ENCODE data around the gene FKBP7. TPM values are rescaled to one million over a fixed set of nuclear protein-coding genes. Genes with fewer than 3 reads are reported as not detected.

FKBP7 gene, protein sequence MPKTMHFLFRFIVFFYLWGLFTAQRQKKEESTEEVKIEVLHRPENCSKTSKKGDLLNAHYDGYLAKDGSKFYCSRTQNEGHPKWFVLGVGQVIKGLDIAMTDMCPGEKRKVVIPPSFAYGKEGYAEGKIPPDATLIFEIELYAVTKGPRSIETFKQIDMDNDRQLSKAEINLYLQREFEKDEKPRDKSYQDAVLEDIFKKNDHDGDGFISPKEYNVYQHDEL
- 1.9 TPM for polyA plus RNA-seq (2012; ENCODE audit: insufficient read length, low read depth)

DNA sequence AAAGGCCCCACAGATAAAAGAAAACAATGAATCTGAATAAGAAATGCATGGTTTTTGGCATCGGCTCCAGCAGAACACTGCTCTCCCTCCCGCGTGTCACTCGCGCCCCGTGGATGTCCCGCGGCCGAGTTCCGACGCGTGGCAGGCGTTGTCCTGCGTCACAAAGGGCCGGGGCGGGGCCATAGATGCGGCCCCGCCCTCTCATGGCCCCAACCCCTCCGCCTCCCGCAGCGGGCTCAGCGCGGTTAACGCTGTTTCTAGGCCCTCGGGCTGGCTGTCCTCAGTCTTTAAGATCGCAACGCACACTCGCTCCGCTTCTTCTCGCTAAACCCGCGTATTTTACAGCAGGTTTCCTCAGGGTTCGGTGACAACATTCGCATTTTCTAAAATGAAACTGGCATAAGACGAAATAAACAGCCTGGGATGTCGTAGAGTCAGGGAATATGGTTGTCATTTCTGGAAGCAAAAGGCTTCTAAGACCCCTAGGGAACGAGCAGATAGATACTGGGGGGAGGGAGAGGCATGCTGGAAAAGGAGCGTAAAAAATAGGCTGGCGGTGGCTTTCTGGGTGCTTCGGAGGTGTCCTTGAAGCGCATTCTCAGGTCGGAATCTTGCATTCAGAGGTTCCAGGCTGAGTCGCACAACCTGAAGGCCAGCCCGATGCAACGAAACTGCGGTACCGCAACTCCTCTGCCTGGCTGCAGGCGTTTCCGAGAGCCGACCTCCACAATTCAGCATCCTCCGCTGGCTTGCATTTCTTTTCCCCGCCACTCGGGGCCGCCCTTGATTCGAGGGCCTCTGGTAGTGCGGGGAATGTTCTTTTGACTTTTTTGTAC, at the start of gene FKBP7:
Gene FKBP7, minus strand, starts transcription at position 162 of the 836 bp plus-strand sequence. Its CDS starts 101 bp downstream, at position 61.
- TF ChIP-seq, protein P1, sequence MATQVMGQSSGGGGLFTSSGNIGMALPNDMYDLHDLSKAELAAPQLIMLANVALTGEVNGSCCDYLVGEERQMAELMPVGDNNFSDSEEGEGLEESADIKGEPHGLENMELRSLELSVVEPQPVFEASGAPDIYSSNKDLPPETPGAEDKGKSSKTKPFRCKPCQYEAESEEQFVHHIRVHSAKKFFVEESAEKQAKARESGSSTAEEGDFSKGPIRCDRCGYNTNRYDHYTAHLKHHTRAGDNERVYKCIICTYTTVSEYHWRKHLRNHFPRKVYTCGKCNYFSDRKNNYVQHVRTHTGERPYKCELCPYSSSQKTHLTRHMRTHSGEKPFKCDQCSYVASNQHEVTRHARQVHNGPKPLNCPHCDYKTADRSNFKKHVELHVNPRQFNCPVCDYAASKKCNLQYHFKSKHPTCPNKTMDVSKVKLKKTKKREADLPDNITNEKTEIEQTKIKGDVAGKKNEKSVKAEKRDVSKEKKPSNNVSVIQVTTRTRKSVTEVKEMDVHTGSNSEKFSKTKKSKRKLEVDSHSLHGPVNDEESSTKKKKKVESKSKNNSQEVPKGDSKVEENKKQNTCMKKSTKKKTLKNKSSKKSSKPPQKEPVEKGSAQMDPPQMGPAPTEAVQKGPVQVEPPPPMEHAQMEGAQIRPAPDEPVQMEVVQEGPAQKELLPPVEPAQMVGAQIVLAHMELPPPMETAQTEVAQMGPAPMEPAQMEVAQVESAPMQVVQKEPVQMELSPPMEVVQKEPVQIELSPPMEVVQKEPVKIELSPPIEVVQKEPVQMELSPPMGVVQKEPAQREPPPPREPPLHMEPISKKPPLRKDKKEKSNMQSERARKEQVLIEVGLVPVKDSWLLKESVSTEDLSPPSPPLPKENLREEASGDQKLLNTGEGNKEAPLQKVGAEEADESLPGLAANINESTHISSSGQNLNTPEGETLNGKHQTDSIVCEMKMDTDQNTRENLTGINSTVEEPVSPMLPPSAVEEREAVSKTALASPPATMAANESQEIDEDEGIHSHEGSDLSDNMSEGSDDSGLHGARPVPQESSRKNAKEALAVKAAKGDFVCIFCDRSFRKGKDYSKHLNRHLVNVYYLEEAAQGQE (IDR thresholded peaks at IDR 0.05; ENCODE audit: insufficient read depth in 1 of 2, low read depth in 2 of 2, low read length in 2 of 2), result no peak
- TF ChIP-seq SIN3A (IDR thresholded peaks at IDR 0.05; ENCODE audit: borderline replicate concordance, insufficient read depth, low read length), result 0 out of 2 replicates have a peak, but pooled peaks have one; percentile 35
- peak; percentile 69; the same call in 1 of the 2 replicates for TF ChIP-seq TAF1 (IDR thresholded peaks at IDR 0.05; ENCODE audit: borderline replicate concordance, insufficient read depth, low read length)
- no peak for TF ChIP-seq FOXP2 (optimal IDR thresholded peaks at IDR 0.05; ENCODE audit: borderline replicate concordance, extremely low read depth, extremely low read length, insufficient read depth)
- TF ChIP-seq POLR2AphosphoS5 (IDR thresholded peaks at IDR 0.05; ENCODE audit: low read depth, low read length), result peak; percentile 76

DNA sequence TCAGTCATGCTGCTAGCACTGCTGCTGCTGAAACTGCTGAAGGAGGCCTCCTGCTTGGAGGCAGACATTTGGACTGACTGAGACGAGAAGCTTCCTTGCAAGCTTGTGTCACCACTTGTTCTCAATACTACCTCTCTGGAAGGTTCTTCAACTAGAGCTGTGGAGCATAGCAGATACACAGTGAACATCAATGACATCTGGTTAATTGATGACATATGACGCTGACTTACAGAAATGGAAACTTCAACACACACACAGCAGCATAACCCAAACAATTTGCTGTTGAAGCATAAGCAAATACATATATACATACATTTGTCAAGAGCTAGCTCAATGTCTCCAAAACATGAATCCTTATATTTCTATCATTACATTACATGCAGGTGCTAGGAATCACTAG, 49.2 kb upstream of the FKBP7 start:
- TF ChIP-seq POLR2AphosphoS5 (IDR thresholded peaks at IDR 0.05; ENCODE audit: low read depth, low read length), result no peak
- TF ChIP-seq, protein P1 (IDR thresholded peaks at IDR 0.05; ENCODE audit: insufficient read depth in 1 of 2, low read depth in 2 of 2, low read length in 2 of 2), result no peak
- no peak for TF ChIP-seq SIN3A (IDR thresholded peaks at IDR 0.05; ENCODE audit: borderline replicate concordance, insufficient read depth, low read length)
- no peak for TF ChIP-seq FOXP2 (optimal IDR thresholded peaks at IDR 0.05; ENCODE audit: borderline replicate concordance, extremely low read depth, extremely low read length, insufficient read depth)
- no peak for TF ChIP-seq TAF1 (IDR thresholded peaks at IDR 0.05; ENCODE audit: borderline replicate concordance, insufficient read depth, low read length)

DNA sequence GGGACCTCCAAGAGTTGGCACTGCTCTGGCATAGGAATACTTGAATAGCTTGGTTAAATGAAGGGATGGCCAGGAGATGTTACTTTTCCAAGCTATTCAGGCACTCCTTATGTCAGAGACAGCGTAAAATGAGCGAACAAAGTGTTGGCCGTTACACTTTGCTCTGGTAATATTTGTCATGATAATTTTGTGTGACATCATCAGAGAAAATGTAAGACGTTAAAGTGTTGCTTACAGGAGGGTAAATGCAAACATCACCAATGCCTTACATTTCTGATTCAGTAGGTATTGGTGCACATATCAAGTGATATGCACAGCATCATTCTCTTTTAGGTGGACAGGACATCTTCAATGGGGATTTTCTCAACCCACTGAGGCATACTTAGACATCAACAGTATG, 47.9 kb upstream of the FKBP7 start:
- no peak for TF ChIP-seq SIN3A (IDR thresholded peaks at IDR 0.05; ENCODE audit: borderline replicate concordance, insufficient read depth, low read length)
- TF ChIP-seq TAF1 (IDR thresholded peaks at IDR 0.05; ENCODE audit: borderline replicate concordance, insufficient read depth, low read length), result no peak
- no peak for TF ChIP-seq POLR2AphosphoS5 (IDR thresholded peaks at IDR 0.05; ENCODE audit: low read depth, low read length)
- no peak for TF ChIP-seq FOXP2 (optimal IDR thresholded peaks at IDR 0.05; ENCODE audit: borderline replicate concordance, extremely low read depth, extremely low read length, insufficient read depth)
- TF ChIP-seq, protein P1 (IDR thresholded peaks at IDR 0.05; ENCODE audit: insufficient read depth in 1 of 2, low read depth in 2 of 2, low read length in 2 of 2), result no peak

DNA sequence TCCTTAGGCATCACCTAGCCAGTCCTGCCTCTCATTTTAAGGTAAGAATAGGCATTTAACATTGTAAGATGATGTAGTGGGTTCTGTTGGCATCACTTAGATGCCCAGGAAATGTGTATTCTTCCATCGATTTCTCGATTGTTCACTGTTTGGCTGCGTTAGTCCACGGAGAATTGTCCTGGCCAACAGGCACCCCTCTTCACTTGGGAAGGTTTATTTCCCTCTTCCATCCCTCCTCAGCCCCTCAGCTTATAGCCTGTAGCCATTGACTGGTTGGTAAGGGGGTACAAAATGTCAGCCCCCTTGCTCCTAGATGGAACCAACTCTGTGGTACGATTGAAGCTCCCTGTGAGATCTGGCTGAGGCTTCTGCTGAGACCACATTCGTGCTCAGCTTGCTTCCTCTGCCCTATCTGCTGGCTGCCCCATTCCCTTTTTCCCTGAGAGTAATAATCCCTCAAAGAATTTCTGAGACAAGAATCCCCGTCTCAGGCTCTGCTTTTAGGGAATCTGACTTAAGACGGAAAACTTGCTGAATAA, 45.3 kb upstream of the FKBP7 start:
- TF ChIP-seq, protein P1 (IDR thresholded peaks at IDR 0.05; ENCODE audit: insufficient read depth in 1 of 2, low read depth in 2 of 2, low read length in 2 of 2), result no peak
- TF ChIP-seq POLR2AphosphoS5 (IDR thresholded peaks at IDR 0.05; ENCODE audit: low read depth, low read length) (no peak), SIN3A (IDR thresholded peaks at IDR 0.05; ENCODE audit: borderline replicate concordance, insufficient read depth, low read length) (no peak), FOXP2 (optimal IDR thresholded peaks at IDR 0.05; ENCODE audit: borderline replicate concordance, extremely low read depth, extremely low read length, insufficient read depth) (no peak), TAF1 (IDR thresholded peaks at IDR 0.05; ENCODE audit: borderline replicate concordance, insufficient read depth, low read length) (no peak)

All from PFSK-1 (cell line).